Measurements from ENCODE around the gene OR6M1. TPM values are rescaled to one million over a fixed set of nuclear protein-coding genes. Genes with fewer than 3 reads are reported as not detected.

The OR6M1 gene
- total and polyA plus RNA-seq, 2 donors (not counting 1 experiment from before 2014, with no cell fraction given), result not detected

DNA sequence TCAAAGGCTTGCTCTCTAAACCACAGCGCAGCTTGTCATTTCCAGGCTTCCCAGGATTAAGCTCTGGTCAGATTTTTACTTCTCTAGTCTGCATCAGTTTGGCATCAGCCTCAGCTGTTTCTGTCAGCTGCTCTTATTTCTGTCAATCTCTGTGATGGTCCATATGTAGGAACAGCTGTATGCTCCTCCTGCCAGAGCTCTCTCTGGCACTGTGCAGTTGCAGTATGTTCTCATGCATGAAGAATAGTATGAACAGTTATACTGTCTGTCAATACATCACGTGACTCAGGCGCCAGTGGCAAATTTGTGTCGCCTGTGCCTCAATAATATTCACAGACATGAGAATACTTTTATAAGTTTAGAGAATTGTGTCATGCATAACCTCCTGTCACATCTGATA lies 6.7 kb downstream of the OR6M1 start:
- no peak overlapping the region for H3K27ac ChIP-seq (ENCODE audit: insufficient read depth, low read length)
- no peak overlapping the region for H3K4me2 ChIP-seq (ENCODE audit: extremely low read depth, insufficient read depth, low read length)
- no peak overlapping the region for H2AFZ ChIP-seq (ENCODE audit: low read length)
- TF ChIP-seq EZH2 (IDR thresholded peaks at IDR 0.05; ENCODE audit: low read length, missing control alignments), result no peak
- TF ChIP-seq, protein P1, sequence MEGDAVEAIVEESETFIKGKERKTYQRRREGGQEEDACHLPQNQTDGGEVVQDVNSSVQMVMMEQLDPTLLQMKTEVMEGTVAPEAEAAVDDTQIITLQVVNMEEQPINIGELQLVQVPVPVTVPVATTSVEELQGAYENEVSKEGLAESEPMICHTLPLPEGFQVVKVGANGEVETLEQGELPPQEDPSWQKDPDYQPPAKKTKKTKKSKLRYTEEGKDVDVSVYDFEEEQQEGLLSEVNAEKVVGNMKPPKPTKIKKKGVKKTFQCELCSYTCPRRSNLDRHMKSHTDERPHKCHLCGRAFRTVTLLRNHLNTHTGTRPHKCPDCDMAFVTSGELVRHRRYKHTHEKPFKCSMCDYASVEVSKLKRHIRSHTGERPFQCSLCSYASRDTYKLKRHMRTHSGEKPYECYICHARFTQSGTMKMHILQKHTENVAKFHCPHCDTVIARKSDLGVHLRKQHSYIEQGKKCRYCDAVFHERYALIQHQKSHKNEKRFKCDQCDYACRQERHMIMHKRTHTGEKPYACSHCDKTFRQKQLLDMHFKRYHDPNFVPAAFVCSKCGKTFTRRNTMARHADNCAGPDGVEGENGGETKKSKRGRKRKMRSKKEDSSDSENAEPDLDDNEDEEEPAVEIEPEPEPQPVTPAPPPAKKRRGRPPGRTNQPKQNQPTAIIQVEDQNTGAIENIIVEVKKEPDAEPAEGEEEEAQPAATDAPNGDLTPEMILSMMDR (conservative IDR thresholded peaks at IDR 0.05 in 1 of 2, IDR thresholded peaks at IDR 0.05 in 1 of 2; ENCODE audit: low read depth in 1 of 2, low read length in 2 of 2), result no peak
- H3K79me2 ChIP-seq (ENCODE audit: control insufficient read depth, insufficient read depth, low read length), result no peaks in the 10 kb centered on the region
- no peaks in the 10 kb centered on the region for H4K20me1 ChIP-seq (ENCODE audit: control insufficient read depth, extremely low read depth, insufficient read depth, low read length)
- H3K4me3 ChIP-seq (replicated peaks in 1 of 4; ENCODE audit: control extremely low read depth in 1 of 4, insufficient read depth in 1 of 4, low read depth in 3 of 4, low read length in 4 of 4), result no peak overlapping the region
- no peak overlapping the region for H3K9ac ChIP-seq (ENCODE audit: insufficient read depth, low read length)
- no peaks in the 10 kb centered on the region for H3K4me1 ChIP-seq (ENCODE audit: control insufficient read depth, extremely low read depth, insufficient read depth, low read length)
- no peak for DNase-seq (ENCODE audit: low read depth in 2 of 2)
- no peaks in the 10 kb centered on the region for H3K36me3 ChIP-seq (ENCODE audit: control insufficient read depth, insufficient read depth, low read length)
- H3K9me3 ChIP-seq (ENCODE audit: control insufficient read depth, insufficient read depth, low read depth, low read length), result no peaks in the 10 kb centered on the region
- no peaks in the 10 kb centered on the region for H3K27me3 ChIP-seq (ENCODE audit: control insufficient read depth, insufficient read depth, low read length)

DNA sequence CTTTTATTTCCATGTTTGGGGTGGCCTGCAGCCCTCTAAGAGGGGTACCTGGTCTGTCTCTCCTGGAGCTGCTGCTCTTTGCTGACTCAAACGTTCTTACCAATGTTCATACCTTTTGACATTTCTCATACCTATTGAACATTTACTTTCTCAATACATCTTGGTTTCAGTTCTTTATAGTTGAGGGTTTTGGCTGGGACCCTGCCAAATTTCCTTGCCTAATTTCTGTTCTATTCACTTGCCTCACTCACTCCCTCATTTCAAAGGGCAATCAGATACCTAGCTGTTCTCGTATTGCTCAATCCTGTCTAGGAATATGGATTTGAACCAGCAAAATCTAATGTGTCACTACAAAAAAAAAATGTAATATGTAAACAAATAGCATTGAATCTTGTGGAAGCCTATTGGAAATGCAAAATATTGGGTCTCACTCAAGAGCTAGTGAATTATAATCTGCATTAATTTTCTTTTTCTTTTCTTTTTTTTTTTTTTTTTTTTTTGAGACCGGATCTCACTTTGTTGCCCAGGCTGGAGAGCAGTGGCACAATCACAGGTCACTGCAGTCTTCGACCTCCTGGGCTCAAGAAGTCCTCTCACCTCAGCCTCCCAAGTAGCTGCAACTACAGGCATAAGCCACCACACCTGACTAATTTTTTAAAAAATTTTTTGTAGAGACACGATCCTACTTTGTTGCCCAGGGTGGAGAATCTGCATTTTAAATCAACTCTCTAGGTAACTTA lies 7.5 kb downstream of the OR6M1 start:
- no peak overlapping the region for H3K4me3 ChIP-seq (replicated peaks in 1 of 4; ENCODE audit: control extremely low read depth in 1 of 4, insufficient read depth in 1 of 4, low read depth in 3 of 4, low read length in 4 of 4)

DNA sequence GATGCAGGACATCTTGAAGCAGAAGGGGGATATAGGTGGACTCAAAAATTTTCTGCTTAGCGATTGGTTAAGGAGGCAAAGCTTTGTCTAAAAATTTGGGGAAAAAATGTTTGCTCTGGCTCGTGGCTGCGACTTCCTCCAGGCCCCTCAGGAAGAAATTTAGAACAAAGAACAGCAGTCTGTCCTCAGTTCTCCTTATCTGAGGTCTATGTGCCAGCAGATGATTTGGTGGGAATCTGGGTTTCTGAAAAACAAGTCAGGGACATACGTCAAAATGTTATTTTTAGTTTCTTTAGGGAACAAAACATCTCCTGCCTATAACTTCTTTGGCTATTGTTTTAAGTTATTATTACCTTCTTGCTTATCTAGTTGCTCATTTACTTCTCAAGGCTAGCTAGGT lies 8.1 kb downstream of the OR6M1 start:
- Histone ChIP-seq H3K4me2 (ENCODE audit: extremely low read depth, insufficient read depth, low read length) (no peak overlapping the region), H3K9ac (ENCODE audit: insufficient read depth, low read length) (no peak overlapping the region), H3K79me2 (ENCODE audit: control insufficient read depth, insufficient read depth, low read length) (no peaks in the 10 kb centered on the region), H4K20me1 (ENCODE audit: control insufficient read depth, extremely low read depth, insufficient read depth, low read length) (no peaks in the 10 kb centered on the region), H3K4me3 (replicated peaks in 1 of 4; ENCODE audit: control extremely low read depth in 1 of 4, insufficient read depth in 1 of 4, low read depth in 3 of 4, low read length in 4 of 4) (no peak overlapping the region), H3K36me3 (ENCODE audit: control insufficient read depth, insufficient read depth, low read length) (no peaks in the 10 kb centered on the region), H3K27me3 (ENCODE audit: control insufficient read depth, insufficient read depth, low read length) (no peaks in the 10 kb centered on the region), H3K4me1 (ENCODE audit: control insufficient read depth, extremely low read depth, insufficient read depth, low read length) (no peaks in the 10 kb centered on the region), H3K9me3 (ENCODE audit: control insufficient read depth, insufficient read depth, low read depth, low read length) (no peaks in the 10 kb centered on the region), H2AFZ (ENCODE audit: low read length) (no peak overlapping the region), H3K27ac (ENCODE audit: insufficient read depth, low read length) (no peak overlapping the region)
- TF ChIP-seq EZH2 (IDR thresholded peaks at IDR 0.05; ENCODE audit: low read length, missing control alignments), result no peak
- TF ChIP-seq, protein P1 (conservative IDR thresholded peaks at IDR 0.05 in 1 of 2, IDR thresholded peaks at IDR 0.05 in 1 of 2; ENCODE audit: low read depth in 1 of 2, low read length in 2 of 2), result no peak
- no peak for DNase-seq (ENCODE audit: low read depth in 2 of 2)

More for the DNA sequence above, 7.5 kb downstream of the OR6M1 start:
- no peaks in the 10 kb centered on the region for H3K36me3 ChIP-seq (ENCODE audit: control insufficient read depth, insufficient read depth, low read length)
- H3K9ac ChIP-seq (ENCODE audit: insufficient read depth, low read length), result no peak overlapping the region
- H3K79me2 ChIP-seq (ENCODE audit: control insufficient read depth, insufficient read depth, low read length), result no peaks in the 10 kb centered on the region
- H4K20me1 ChIP-seq (ENCODE audit: control insufficient read depth, extremely low read depth, insufficient read depth, low read length), result no peaks in the 10 kb centered on the region
- H3K27me3 ChIP-seq (ENCODE audit: control insufficient read depth, insufficient read depth, low read length), result no peaks in the 10 kb centered on the region
- DNase-seq (ENCODE audit: low read depth in 2 of 2), result no peak
- TF ChIP-seq, protein P1 (conservative IDR thresholded peaks at IDR 0.05 in 1 of 2, IDR thresholded peaks at IDR 0.05 in 1 of 2; ENCODE audit: low read depth in 1 of 2, low read length in 2 of 2), result no peak
- TF ChIP-seq EZH2 (IDR thresholded peaks at IDR 0.05; ENCODE audit: low read length, missing control alignments), result no peak
- H3K27ac ChIP-seq (ENCODE audit: insufficient read depth, low read length), result no peak overlapping the region
- H2AFZ ChIP-seq (ENCODE audit: low read length), result no peak overlapping the region
- H3K4me2 ChIP-seq (ENCODE audit: extremely low read depth, insufficient read depth, low read length), result no peak overlapping the region
- H3K9me3 ChIP-seq (ENCODE audit: control insufficient read depth, insufficient read depth, low read depth, low read length), result no peaks in the 10 kb centered on the region
- no peaks in the 10 kb centered on the region for H3K4me1 ChIP-seq (ENCODE audit: control insufficient read depth, extremely low read depth, insufficient read depth, low read length)
